Left colon (tissue), 2 donors: Measurements from ENCODE around the gene OXCT1. TPM values are rescaled to one million over a fixed set of nuclear protein-coding genes. Genes with fewer than 3 reads are reported as not detected.
A peak's percentile ranks its signal among the peaks of the same experiment; 100 is the strongest.
"Not testable (repeated sequence)": the region's sequence is repeated elsewhere in the genome, so short reads cannot be mapped to it uniquely, and the experiment has no call there.

ENCODE experiments used
- ATAC-seq: fragments of 200-7000 bp; cut with Tn5 transposase; one replicate; pipeline ENCODE4 v1.9.1; 2020; ENCODE audit warnings: mild to moderate bottlenecking, moderate library complexity
- DNase-seq, 2 donors: peaks; one replicate each; pipeline ENCODE4 v3.0.0-alpha.2; 2020
- intact Hi-C, 2 donors: fragments of 100-400 bp; cut with DNase I in 1 of 2; cut with micrococcal nuclease in 1 of 2; formaldehyde crosslinking; loops; one replicate each; pipeline versions ENCODE4 v1.11.2 to v1.14.0; 2022; cut with DNase I, micrococcal nuclease
- total RNA-seq, 2 donors: library from RNA; stranded (reverse); fragmentation: NEBNext Ultra II Directional; extraction: Animal tissue kit (Norgen Biotek cat#: 25700); gene quantifications; one replicate each; pipeline ENCODE4 v1.2.1, GENCODE V29; 2021
- donor health status: DM: no; HTN: no; CAD: no.
- donor health status: DM: yes; HTN: yes; CAD: no.

OXCT1 gene
- total RNA-seq, 2 donors from 2014 or later: 12.8 to 15.8 TPM

DNA sequence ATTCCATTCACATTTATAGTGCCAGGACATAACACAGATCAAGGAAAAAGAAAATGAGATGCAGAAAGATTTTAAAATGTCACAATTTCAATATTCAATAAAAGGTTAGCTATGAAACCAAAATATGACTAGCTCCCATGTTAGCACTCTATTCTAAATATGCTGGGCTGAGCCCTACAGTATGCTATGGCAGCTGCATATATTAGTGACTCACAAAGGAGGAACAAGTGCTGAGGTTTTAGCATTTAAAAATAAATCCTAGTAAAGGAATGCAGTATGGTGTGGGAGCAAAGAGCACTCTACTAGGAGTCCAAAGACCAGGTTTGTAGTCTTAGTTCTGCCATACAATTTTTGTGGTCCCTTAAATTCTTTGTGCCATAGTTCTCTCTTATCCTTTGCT is 118.4 kb downstream of the OXCT1 start:
- intact Hi-C loops: no loop called here
- ATAC-seq: peak; percentile 29
- no peak for DNase-seq

DNA sequence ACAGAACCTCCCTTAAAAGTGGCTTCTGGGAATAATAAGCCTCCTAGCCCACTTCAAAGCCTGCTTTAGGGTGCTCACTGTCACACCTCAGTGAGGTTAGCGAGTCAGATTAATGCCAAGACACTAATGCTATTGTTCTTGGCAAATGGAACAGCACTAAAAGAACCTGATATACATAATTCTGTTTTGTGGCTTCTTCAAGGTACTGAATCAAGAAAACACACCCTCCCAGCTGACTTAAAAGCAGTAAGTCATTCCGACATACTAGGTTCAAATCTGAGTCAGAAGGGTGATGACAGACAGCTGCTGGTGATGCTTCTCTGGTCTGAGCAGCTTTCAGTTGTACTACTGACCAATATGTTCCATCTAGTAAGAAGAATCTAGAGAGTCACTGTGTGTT is 121.6 kb downstream of the OXCT1 start:
- no peak for DNase-seq
- no peak for ATAC-seq
- intact Hi-C loops: no loop called here

DNA sequence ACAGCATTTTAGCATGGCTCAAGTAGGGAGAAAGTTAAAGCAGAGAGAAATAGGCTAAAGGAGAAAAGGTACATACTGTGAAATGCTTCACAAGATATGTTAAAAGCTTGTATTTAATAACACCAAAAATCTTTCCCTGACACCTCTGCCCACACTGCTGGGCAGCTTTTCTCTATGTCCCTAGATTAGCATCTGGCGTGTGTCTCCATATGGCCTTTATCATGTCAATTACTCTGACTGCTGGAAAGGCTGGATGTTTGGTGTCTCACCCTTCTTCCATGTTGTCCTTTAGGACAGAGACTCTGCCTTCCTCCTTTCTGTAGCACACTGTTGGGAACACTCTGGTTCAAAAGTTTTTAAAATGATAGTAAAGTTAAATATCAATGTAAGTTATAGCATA is 122.5 kb downstream of the OXCT1 start:
- no peak for DNase-seq
- no peak for ATAC-seq
- intact Hi-C loops: no loop called here

DNA sequence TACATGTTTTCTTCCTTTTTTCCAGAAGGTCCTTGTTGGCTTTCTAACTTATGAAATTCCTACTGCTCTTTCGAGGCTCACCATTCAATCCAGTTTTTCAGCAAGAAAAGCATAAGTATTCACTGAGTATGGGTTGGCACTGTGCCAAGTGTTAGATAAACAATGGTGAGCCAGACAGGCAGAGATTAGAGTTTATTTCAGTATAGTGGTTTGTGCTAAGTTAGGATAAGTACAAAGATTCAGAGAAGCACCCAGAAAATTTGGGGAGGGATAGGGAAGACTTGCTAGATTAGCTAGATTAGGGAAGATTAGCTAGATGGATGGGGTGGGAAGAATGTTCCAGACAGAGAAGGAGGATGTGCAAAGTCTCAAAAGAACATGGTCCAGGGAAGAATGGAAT is 122.9 kb downstream of the OXCT1 start:
- DNase-seq: no peak
- intact Hi-C loops: no loop called here
- ATAC-seq: no peak

DNA sequence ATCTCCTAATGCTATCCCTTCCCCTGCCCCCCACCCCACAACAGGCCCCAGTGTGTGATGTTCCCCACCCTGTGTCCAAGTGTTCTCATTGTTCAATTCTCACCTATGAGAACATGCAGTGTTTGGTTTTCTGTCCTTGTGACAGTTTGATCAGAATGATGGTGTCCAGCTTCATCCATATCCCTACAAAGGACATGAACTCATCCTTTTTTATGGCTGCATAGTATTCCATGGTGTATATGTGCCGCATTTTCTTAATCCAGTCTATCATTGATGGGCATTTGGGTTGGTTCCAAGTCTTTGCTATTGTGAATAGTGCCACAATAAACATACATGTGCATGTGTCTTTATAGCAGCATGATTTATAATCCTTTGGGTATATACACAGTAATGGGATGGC is 127.6 kb downstream of the OXCT1 start:
- DNase-seq, intact Hi-C loops, ATAC-seq: not testable (repeated sequence)

DNA sequence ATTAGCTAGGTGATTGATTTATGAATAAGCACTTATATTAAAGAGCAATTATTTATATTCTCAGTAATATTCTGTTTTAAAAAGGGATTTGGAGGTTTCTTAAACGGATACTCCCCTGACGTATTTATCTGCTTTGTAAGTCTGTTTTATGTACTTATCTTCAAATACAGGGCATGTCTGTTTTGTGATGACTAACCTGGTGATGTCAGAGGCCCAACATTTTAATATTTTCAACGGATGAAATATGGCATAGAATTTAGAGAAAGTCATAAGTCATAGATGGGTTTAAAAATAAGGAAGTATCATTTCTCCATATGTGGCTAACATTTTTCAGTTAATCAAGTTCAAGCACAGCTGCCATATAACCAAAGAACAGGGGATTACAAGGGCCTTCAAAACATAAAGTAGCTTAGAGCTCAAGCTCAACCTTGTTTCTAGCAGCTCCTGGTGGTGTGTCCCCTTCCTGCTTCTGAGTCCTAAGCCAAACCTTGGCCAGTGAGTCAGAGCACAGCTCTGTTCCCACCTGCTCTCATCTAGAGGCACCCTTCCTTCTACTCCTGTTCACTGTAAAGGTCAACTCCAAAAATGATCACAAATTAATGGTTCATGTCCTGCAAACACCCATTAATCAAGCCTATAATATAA is 131.4 kb downstream of the OXCT1 start:
- ATAC-seq (no peak), DNase-seq (no peak)
- intact Hi-C loops: no loop called here

DNA sequence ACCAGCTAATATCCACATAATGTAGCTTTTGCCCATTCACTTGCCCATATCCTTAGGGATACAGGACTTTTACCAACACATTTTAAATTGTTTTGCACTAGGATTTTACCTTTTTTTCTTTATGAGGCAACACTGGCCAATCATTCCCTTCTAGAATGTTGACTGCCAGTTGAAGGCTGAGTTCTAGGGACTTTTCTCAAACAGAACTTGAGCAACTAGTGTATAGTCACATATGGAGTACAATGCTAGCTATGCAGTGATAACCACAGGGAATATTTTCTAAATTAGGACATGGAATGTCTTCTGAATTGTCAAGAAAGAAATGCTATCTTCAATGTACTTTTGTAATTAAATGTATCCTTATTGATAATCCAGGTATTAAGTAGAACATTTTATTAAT is 133.6 kb downstream of the OXCT1 start:
- ATAC-seq (no peak), DNase-seq (no peak)
- intact Hi-C loops: no loop called here

DNA sequence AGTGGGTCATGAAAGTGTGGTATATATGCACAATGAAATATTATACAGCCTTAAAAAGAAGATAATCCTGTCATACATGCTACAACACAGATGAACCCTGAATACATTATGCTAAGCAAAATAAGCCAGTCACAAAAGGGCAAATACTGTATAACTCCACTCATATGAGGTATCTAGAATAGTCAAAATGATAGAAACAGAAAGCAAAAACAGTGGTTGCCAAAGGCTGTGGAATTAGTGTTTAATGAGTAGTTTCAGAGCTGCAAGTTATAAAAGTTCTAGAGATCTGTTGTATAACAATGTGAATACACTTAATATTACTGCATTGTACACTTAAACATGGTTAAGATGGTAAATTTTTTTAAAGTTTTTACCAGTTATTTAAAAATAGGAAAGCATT is 135.0 kb downstream of the OXCT1 start:
- DNase-seq (no peak), ATAC-seq (no peak)
- intact Hi-C loops: no loop called here

DNA sequence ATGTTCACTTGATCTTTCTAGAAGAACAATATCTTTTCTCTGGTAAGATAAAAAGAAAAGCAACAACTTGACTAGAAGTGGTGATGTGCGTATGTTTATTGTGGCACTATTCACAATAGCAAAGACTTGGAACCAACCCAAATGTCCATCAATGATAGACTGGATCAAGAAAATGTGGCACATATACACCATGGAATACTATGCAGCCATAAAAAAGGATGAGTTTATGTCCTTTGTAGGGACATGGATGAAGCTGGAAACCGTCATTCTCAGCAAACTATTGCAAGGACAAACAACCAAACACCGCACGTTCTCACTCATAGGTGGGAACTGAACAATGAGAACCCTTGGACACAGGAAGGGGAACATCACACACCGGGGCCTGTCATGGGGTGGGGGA is 140.8 kb downstream of the OXCT1 start:
- DNase-seq, ATAC-seq, intact Hi-C loops: not testable (repeated sequence)

DNA sequence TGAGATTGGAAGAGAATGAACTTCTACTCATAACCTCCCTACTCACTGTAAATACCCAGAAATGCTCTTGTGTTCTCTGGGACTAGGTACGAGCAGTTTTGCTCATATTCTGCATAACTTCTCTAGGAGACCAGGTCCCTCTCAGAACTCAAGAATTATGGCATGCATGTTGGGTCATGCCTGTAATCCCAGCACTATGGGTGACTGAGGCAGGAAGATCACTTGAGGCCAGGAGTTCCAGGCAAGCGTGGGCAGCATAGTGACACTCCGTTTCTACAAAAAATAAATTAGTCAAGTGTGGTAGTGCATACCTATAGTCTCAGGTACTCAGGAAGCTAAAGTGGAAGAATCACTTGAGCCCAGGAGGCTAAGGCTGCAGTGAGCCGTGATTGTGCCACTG is 141.9 kb downstream of the OXCT1 start:
- intact Hi-C loops: no loop called here
- DNase-seq (no peak), ATAC-seq (no peak)

DNA sequence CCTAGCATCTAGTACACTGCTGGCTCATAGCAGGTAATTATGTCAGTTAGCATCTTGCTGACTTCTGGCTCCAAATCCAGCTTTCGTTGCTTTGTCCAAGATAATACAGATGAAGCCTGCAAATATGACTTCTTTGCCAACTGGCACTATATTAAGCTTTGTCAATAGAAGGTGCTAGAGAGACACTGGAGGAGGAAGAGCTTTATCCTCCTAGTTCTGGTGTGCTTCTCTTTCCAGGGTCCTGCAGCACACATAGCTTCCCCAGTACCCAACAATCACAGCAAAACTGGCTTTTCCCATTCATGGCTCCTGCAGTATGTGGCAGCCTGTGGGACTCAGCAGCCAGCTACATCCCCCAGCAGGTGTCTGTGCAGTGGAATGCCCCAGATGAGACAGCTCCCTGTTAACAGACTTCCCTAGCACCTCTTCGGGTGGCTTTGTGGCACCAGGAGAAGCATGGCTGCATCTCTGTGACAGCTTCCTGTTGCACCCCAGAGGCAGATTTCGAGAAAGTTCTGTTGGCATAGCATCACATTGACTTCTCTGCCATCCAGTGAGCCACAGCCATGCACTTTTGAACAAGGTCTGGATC is 147.8 kb downstream of the OXCT1 start:
- intact Hi-C loops: no loop called here
- ATAC-seq (peak; percentile 48), DNase-seq (no peak)

DNA sequence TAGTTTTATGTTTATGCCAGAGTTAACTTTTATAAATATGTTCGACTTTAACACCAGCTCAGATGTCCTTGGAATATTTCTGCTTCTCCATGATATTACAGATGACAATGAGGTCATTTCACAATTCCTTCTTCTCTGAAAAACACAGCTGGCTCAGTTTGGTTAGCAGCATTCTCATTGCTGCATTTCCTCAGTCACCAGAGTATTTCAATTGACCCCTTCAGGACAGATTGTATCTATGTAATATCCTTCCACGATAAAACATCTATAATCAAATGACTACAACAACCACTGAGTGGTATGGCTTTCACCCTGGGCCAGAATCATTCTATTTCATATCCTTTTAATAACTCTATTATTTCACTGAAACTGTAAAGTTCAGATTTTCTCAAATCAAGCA is 148.7 kb downstream of the OXCT1 start:
- ATAC-seq (no peak), DNase-seq (no peak)
- intact Hi-C loops: no loop called here

DNA sequence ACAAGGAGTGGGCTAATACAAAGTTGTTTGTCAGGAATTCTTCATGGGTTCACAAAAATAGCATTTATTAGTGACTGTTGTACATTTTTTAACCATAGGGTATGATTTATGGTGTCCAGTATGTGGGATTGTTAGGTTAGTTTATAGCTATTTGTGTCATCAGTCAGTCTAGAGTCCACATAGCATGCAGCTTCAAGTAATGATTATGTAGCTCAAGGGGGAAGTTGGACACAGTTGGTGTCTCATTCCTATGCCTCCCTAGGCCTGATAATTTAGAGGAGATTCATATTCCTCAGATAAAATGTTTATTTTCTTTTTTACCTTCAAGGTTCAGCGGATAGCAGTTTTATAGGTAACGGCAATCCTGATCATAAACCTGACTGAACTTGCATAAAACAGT is 153.8 kb downstream of the OXCT1 start:
- intact Hi-C loops: no loop called here
- ATAC-seq: peak; percentile 88
- no peak for DNase-seq

DNA sequence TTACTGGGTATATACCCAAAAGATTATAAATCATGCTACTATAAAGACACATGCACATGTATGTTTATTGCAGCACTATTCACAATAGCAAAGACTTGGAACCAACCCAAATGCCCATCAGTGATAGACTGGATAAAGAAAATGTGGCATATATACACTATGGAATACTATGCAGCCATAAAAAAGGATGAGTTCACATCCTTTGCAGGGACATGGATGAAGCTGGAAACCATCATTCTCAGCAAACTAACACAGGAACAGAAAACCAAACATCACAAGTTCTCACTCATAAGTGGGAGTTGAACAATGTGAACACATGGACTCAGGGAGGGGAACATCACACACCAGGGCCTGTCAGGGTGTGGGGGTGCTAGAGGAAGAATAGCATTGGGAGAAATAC is 155.8 kb downstream of the OXCT1 start:
- ATAC-seq, DNase-seq, intact Hi-C loops: not testable (repeated sequence)

DNA sequence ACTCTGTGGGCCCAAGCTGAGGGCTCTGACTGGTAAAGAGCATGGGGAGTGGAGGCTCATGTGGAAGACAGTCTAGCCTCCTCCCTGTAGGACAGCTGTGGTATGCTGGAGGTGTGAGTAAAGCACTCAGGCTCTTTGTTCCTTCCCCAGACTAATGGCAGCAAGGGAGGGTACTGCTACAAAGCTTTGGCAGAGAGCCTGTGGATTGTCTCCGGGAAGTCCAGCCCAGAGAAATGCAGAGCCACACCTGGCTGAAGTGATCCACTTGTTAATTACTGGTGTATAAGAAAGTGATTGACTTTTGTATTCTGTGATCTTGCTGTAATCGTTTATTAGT is 161.7 kb downstream of the OXCT1 start:
- intact Hi-C loops: no loop called here
- ATAC-seq (peak; percentile 97), DNase-seq (peak; percentile 10 to 34)

DNA sequence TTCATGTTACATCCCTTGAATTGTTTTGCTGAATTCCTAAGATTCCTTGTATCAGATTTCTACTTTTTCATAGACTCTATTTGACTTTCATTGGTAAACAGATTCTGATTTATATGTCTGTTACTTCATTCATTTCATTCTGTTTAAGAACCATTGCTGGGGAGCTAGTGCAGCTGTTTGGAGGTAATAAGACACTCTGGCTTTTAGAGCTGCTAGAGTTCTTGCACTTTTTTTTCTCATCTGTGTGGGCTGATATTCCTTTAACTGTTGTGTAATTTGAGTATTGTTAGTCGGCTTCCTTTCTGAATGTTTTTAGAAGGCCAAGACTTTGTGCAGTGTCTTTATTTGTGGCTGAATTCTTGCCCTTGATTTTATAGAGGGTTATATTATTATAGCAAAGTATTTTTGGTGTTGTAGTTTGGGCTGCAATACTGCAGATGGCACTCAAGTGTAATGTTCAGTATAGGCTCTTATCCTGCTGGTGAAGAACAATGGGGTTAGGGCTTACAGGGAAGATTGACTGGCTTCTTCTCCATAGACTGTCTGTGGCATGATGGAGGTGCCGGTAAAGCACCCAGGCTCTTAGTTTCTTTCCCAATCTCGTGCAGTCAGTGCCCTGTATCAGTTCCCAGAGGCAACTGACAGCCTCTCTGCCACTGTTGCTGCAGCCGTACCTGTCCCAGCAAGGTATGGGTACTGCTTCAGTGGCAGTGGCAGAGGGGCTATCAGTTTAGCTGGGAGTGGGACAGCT is 162.2 kb downstream of the OXCT1 start:
- intact Hi-C loops: no loop called here
- ATAC-seq (peak; percentile 86), DNase-seq (no peak)

DNA sequence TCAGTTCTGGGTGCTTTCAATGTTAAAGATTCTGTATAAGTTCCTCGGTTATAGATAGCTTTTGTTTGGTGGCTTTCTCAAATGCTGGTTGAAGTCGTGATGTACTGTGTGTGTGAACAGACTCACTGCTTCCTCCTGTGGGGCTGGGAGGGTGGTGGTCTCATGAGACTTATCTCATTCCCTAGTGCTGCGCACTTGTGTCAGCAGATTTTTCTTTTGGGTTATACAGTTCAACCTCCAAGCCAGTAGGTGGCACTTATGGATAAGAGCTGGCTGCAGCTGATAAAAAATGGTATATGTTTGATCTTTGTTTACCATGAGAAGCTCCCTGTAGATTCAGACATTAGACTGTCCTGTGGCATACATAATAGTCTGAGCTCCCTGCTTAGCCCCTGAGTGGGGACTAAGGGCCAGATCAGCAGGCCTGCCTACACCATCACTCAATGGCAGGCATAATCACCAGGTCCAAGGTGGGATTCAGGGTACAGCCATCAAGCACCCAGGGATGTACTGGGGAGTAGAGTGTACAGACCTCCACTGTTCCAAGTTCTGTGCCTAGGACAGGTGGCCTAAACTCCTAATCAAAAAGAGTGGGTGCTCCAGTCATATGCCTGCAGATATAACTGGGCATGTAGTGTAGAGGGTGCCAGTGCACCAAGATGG is 174.2 kb downstream of the OXCT1 start:
- DNase-seq (no peak), ATAC-seq (peak; percentile 49)
- intact Hi-C loops: no loop called here

DNA sequence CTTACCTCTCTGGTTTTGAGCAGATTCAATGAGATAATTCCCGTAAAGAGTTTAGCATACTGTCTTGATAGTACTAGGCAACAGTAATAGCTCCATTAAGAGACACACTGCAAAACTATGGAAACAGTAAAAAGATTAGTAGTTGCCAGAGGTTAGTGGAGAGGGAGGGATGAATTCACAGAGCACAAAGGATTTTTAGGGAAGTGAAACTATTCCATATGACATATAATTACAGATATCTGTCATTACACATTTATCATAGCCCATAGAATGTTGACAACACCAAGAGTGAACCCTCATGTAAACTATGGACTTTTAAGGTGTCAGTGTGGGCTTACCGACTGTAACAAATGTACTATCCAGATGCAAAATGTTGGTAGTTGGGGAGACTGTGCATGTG is 183.5 kb downstream of the OXCT1 start:
- ATAC-seq: no peak
- intact Hi-C loops: no loop called here
- DNase-seq: no peak

DNA sequence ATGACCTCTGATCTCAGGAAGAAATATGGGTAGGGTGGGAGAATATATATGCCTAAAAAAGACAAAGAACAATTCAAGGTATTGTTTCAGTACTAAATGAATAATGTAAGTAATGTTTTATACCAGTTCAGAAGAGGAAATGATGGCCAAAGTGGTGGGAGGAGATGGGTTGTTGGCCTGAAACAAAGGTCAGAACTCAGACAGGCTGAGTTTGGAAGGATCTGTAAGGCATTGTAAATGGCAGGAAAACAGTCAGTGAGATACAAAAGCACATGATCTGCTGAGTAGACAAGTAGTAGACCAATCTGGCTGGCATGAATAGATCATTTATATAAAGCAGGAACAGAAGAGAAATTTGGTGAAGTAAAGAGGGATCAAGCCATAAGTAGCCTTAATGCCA is 184.0 kb downstream of the OXCT1 start:
- ATAC-seq: no peak
- intact Hi-C loops: no loop called here

DNA sequence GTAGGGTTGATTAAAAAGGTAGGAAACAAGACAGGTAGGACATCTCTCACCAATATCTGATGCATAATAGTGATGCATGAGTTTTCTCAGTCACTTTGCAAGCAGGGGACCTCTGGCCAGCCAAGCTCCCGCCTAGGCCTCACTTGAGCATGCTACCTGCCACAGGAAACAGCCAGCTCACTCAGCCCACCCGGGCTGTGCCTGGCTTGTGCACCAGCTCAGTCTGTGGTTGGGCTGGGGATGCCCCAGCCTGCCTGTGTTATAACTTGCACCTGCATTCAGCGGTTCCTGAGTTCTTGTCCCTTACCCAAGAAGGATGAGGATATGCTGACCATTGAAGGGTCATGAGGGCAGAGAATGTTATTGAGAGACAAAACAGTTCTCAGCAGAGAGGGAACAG is 187.0 kb downstream of the OXCT1 start:
- intact Hi-C loops: no loop called here
- no peak for ATAC-seq
- DNase-seq: no peak

More for the DNA sequence above, 184.0 kb downstream of the OXCT1 start:
- DNase-seq: no peak
